ACHN (cell line): ENCODE measurements around the gene KIAA0232.
"Not testable (repeated sequence)": the region's sequence is repeated elsewhere in the genome, so short reads cannot be mapped to it uniquely, and the experiment has no call there.

Experiments
- DNase-seq: peaks from one replicate; pipeline ENCODE4 v3.0.0-alpha.2; 2015
- in situ Hi-C: cut with HindIII; loops from 2 replicates; pipeline ENCODE4 v1.10.0; 2017; ENCODE audit warnings: low sequenced_read_pairs, low pct_ligation_motif_present, low pct_unique_long_range_greater_than_20kb

Gene KIAA0232

DNA sequence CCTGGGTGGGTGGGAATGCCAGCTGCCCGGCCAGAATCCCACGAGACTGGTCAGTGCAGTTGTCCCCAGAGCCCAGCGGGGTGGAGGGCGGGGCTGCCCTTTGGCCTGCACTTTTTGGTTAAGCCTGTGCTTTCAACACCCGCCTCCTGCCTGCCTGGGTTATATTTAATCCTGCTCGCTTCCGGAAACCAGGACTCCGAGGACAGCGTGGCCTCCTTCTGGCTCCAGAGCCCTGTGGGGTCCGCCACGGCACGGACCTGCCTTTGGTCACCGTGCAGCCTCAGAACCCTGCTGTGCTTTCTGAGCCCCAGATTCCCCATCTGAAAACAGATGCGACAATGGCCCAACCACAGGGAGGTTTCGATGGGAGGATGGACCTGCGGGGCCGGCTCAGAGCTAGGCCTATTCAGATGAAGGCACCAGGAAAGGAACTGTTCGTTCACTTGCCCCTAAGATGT is 29.4 kb upstream of the KIAA0232 start:
- no peak for DNase-seq

DNA sequence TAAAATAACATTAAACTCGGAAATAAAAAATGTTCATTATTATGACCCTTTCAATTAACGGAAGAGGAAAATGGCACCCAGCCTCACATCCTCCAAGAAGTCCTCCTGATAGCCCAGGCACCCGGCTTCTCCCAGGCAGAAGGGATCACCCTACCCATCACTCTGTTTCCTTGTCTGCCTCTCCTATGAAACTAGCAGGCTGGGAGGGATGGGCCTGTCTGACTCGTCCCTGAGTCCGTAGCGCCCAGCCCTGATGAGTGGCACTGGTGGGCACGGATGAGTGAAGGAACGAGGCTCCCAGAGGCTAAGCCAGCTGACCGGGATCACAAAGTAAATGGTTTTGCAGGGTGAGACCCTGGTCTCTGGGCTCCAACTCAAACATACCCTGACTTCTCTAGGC is 28.6 kb upstream of the KIAA0232 start:
- no peak for DNase-seq
- in situ Hi-C loops: no loop called here

More for the DNA sequence above, 29.4 kb upstream of the KIAA0232 start:
- in situ Hi-C loops: no loop called here

GRCh38 chr4:6754481-6755087 is 27.9 kb upstream of the KIAA0232 start:
- in situ Hi-C loops: no loop called here
- DNase-seq: no peak

- no peak for DNase-seq
- in situ Hi-C loops: no loop called here
Measured at GRCh38 chr4:6755088-6755753, 27.3 kb upstream of the KIAA0232 start.

- in situ Hi-C loops, DNase-seq: not testable (repeated sequence)
Measured at GRCh38 chr4:6756345-6756744, 26.2 kb upstream of the KIAA0232 start.

GRCh38 chr4:6758728-6759127 is 23.8 kb upstream of the KIAA0232 start:
- in situ Hi-C loops: no loop called here
- DNase-seq: no peak

DNA sequence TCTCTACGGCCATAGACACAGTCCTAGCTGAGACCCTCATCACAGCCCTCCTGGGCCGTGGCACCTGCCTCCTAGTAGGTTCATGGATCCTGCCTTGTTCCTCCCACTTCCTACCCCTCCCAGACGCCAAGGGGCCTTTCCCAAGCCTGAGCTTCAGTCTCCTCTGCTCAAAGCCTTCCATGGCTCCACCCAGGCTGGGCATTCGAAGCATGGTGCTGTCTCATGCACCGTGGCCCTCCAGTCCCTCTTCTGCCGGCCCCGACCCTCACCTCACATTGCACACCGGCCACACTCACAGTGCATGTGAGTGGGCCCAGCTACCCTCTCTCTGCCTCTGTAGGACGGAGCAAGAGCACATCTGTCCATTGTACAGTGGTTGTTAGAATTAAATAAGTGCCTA is 21.7 kb upstream of the KIAA0232 start:
- no peak for DNase-seq
- in situ Hi-C loops: no loop called here

DNA sequence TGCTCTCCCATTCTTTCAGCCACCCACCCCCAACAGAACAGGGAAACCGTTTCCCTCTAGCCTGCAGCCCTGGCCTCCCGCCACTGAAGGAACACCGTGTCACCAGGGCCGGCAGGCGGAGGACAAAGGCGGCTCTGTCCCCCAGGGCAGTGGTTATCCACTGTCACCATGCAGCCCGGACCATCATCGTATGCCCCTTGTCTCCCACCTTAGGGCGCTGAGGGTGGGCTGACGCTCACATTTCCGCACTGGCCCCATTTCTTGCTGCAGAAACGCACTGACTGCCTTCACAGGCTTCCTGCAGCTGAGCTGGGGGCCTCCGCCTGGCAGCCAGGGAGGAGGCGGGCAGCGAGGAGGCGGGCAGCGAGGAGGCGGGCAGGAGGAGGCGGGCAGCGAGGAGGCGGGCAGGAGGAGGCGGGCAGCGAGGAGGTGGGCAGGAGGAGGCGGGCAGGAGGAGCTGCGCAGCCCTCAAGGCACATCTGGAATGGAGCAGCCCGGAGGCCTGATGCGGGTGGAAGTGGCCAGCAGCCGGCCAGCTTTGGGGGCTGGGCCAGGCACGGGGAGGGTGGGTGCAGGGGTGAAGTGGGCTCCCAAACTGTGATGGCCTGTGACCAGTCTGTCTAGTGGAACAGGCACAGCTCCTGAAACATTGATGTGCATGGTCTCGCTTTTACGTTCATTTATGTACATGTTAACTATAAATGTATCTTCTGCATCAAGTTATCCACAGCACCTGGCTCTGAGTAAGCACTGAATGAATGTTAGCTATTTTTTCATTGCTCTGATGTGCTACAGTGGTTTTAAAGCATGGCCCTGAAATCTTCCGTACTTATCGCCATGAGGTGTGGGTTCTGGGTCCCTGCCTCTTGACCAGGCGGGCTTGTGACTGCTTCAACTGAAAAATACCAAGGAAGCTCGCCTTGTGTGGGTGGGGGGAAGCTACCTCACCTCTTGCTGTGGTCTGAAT is 20.6 kb upstream of the KIAA0232 start:
- in situ Hi-C loops: no loop called here
- DNase-seq: no peak

DNA sequence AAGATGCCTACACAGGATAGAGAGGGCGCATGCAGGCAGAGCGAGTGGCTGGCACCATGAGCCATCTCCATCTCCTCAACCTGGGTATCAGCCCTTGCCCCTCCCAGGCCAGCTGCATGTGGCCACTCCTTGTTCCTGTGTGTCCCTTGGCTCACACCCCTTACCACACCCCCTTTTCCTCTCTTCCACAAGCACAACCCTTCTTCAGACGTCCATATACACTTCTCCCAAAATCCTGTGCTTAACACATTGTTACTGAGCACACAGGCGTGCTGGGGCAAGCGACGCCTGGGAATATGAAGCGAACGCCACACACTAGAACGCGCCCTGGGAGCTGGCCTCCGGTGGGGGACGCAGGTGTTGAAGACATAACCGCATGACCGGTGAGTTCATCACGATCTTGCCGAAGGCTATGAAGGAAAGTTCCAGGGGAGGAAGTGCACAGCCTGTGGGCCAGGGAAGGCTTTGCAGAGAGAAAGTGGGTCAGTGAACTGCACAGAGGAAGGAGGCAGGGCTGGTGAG is 19.1 kb upstream of the KIAA0232 start:
- DNase-seq: no peak
- in situ Hi-C loops: no loop called here

- in situ Hi-C loops: no loop called here
- DNase-seq: no peak
Measured at GRCh38 chr4:6764976-6765620, 17.4 kb upstream of the KIAA0232 start.

GRCh38 chr4:6765703-6766102 is 16.8 kb upstream of the KIAA0232 start:
- in situ Hi-C loops: no loop called here

GRCh38 chr4:6767386-6767747 is 15.2 kb upstream of the KIAA0232 start:
- no peak for DNase-seq
- in situ Hi-C loops: no loop called here

More at GRCh38 chr4:6765703-6766102, 16.8 kb upstream of the KIAA0232 start:
- DNase-seq: no peak

- DNase-seq: no peak
- in situ Hi-C loops: no loop called here
Measured at GRCh38 chr4:6767748-6768538, 14.6 kb upstream of the KIAA0232 start.

DNA sequence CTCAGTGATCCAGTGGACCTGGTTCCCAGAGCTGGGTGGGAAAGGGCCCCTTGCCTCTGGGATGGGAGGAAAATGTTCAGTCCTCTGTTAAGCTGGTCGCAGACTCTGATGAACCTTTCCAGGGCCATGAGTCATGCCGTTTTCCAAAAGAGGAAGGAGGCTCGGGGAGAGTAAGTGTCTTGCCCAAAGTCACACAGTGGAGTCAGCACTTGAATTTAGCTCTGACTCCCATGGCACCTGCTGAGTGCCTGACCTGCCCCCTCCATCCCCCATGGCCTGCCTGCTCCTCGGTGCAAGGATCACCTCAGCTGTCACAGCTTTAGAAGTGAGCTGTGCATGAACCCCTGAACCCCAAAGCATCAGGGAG is 14.0 kb upstream of the KIAA0232 start:
- DNase-seq: no peak

GRCh38 chr4:6769233-6769988 is 13.1 kb upstream of the KIAA0232 start:
- in situ Hi-C loops: no loop called here
- no peak for DNase-seq

More for the DNA sequence above, 14.0 kb upstream of the KIAA0232 start:
- in situ Hi-C loops: no loop called here

GRCh38 chr4:6769989-6770420 is 12.5 kb upstream of the KIAA0232 start:
- in situ Hi-C loops: no loop called here
- no peak for DNase-seq

GRCh38 chr4:6770581-6771228 is 11.8 kb upstream of the KIAA0232 start:
- no peak for DNase-seq
- in situ Hi-C loops: no loop called here
